SK-N-SH (cell line): Measurements from ENCODE around the gene OSBPL8. TPM values are rescaled to one million over a fixed set of nuclear protein-coding genes. Genes with fewer than 3 reads are reported as not detected.

Experiments
- CTCF ChIA-PET: fragments of 300-600, 350-600 bp; formaldehyde crosslinking; extraction: SDS; loops from one replicate; lab custom pipeline; 2021; lab: Yijun Ruan, JAX
- POLR2A ChIA-PET: fragments of 350-600 bp; sonication (Branson Sonifier 250); formaldehyde crosslinking; extraction: SDS; loops from one replicate; lab custom pipeline; 2020; ENCODE audit warnings: antibody characterized with exemption, inconsistent platforms; lab: Yijun Ruan, JAX
- DNase-seq: peaks from one replicate; pipeline ENCODE4 v3.0.0; 2012
- H2AFZ ChIP-seq: fragments of 200-600 bp; sonication (generic); 2 replicates; pipeline ENCODE4 v1.8.1; 2016; ENCODE audit warnings: antibody characterized with exemption, mild to moderate bottlenecking, low read depth
- H3F3A ChIP-seq: fragments of 200-600 bp; sonication (generic); replicated peaks from 2 replicates; pipeline ENCODE3; 2016; ENCODE audit warnings: antibody characterized with exemption, mild to moderate bottlenecking; ENCODE audit not compliant: insufficient read depth
- H3K27ac ChIP-seq, 2 experiments: fragments of 200-500 bp in 1 of 2; fragments of 200-600 bp in 1 of 2; sonication (Bioruptor generic) in 1 of 2; sonication (generic), shearing (Covaris generic) in 1 of 2; 2 replicates each; pipeline versions ENCODE4 v1.5.1 to v1.6.1; 2014 to 2016; ENCODE audit warnings: low read depth in 2 of 2, inconsistent platforms in 1 of 2, low read length in 1 of 2, mild to moderate bottlenecking in 1 of 2, mixed read lengths in 1 of 2
- H3K27me3 ChIP-seq: fragments of 200-600 bp; sonication (generic), shearing (Covaris generic); 2 replicates; pipeline ENCODE4 v1.6.1; 2016; ENCODE audit warnings: mixed run types; ENCODE audit not compliant: insufficient read depth
- H3K36me3 ChIP-seq, 2 experiments: fragments of 200-500 bp in 1 of 2; fragments of 200-600 bp in 1 of 2; sonication (Bioruptor generic) in 1 of 2; sonication (generic) in 1 of 2; replicated peaks in 1 of 2; 2 replicates each; pipeline versions ENCODE3 to v1.5.1; 2014 to 2016; ENCODE audit warnings: low read length in 1 of 2, mild to moderate bottlenecking in 1 of 2; ENCODE audit not compliant: insufficient read depth in 2 of 2, control insufficient read depth in 1 of 2
- H3K4me1 ChIP-seq, 2 experiments: fragments of 200-500 bp in 1 of 2; fragments of 200-600 bp in 1 of 2; sonication (Bioruptor generic) in 1 of 2; sonication (generic), shearing (Covaris generic) in 1 of 2; 2 replicates each; pipeline versions ENCODE4 v1.5.1 to v1.6.1; 2014 to 2016; ENCODE audit warnings: low read depth in 1 of 2, low read length in 1 of 2, mixed run types in 1 of 2; ENCODE audit not compliant: insufficient read depth in 2 of 2, control insufficient read depth in 1 of 2
- H3K4me2 ChIP-seq: fragments of 200-600 bp; sonication (generic), shearing (Covaris generic); 2 replicates; pipeline ENCODE4 v1.6.1; 2017; ENCODE audit warnings: mixed run types
- H3K4me3 ChIP-seq, 2 experiments: fragments of 200-500 bp in 1 of 2; fragments of 200-600 bp in 1 of 2; sonication (Bioruptor generic) in 1 of 2; sonication (generic), shearing (Covaris generic) in 1 of 2; 2 replicates each; pipeline versions ENCODE4 v1.5.1 to v1.8.1; 2014 to 2016; ENCODE audit warnings: low read depth in 2 of 2, inconsistent platforms in 1 of 2, low read length in 1 of 2, mild to moderate bottlenecking in 1 of 2, mixed read lengths in 1 of 2, moderate library complexity in 1 of 2
- H3K79me2 ChIP-seq: fragments of 200-600 bp; sonication (generic); 2 replicates; pipeline ENCODE4 v1.8.1; 2017; ENCODE audit warnings: mild to moderate bottlenecking; ENCODE audit not compliant: insufficient read depth
- H3K9ac ChIP-seq: fragments of 200-600 bp; sonication (generic); 2 replicates; pipeline ENCODE4 v1.6.1; 2017; ENCODE audit warnings: mixed run types
- H3K9me2 ChIP-seq: fragments of 200-600 bp; sonication (generic); 2 replicates; pipeline ENCODE4 v1.6.1; 2017; ENCODE audit warnings: mixed run types
- H3K9me3 ChIP-seq: fragments of 200-600 bp; sonication (generic); 2 replicates; pipeline ENCODE4 v1.6.1; 2017; ENCODE audit warnings: mixed run types, mild to moderate bottlenecking, moderate library complexity
- H4K20me1 ChIP-seq: fragments of 200-600 bp; sonication (generic); 2 replicates; pipeline ENCODE4 v1.6.1; 2017; ENCODE audit warnings: mild to moderate bottlenecking, mixed run types; ENCODE audit not compliant: insufficient read depth
- CHD2 ChIP-seq: fragments of 150-350 bp; IDR thresholded peaks from 2 replicates; pipeline ENCODE4 v1.6.1; 2018; ENCODE audit warnings: low read length; ENCODE audit not compliant: partially characterized antibody
- FOSL2 ChIP-seq: IDR thresholded peaks from 2 replicates; pipeline ENCODE4 v1.4.0; 2012; ENCODE audit warnings: low read depth, mild to moderate bottlenecking, moderate library complexity, borderline replicate concordance
- JUND ChIP-seq: IDR thresholded peaks from 2 replicates; pipeline ENCODE4 v1.4.0; 2012
- REST ChIP-seq: IDR thresholded peaks from 2 replicates; pipeline ENCODE4 v1.6.1; 2012; ENCODE audit warnings: mild to moderate bottlenecking, low read depth, low read length, moderate library complexity
- ZBTB33 ChIP-seq: IDR thresholded peaks from 2 replicates; pipeline ENCODE4 v1.4.0; 2012; ENCODE audit warnings: low read depth, borderline replicate concordance
- WGBS: methylation state at CpG from one replicate; pipeline ENCODE4 v1.1.6; 2017; ENCODE audit warnings: low lambda C conversion rate; 5-methylcytosine and 5-hydroxymethylcytosine counted together
- polyA plus RNA-seq, 3 experiments: library from polyadenylated mRNA; depleted of rRNA; stranded (reverse); fragments of >200 nt; gene quantifications; 2 replicates each; pipeline ENCODE4 v1.2.3, GENCODE V29; 2012

The OSBPL8 gene
- polyA plus RNA-seq, 1 of the 3 experiments (the other 2 are of a cell fraction), result 10.6 TPM

- no peak overlapping the region for H3K4me3 ChIP-seq
- peaks cover 15% of the 10 kb centered on the region for H3F3A ChIP-seq
- peak overlapping the region in 1 of 2 experiments; percentile 38; a peak in 2 of 4 replicates for H3K27ac ChIP-seq
- TF ChIP-seq FOSL2 (peak; percentile 32; the same call in 1 of the 2 replicates), REST (no peak), JUND (peak; percentile 6; the same call in 1 of the 2 replicates)
- H3K79me2 ChIP-seq, result peaks cover 32% of the 10 kb centered on the region
- H3K9me3 ChIP-seq, result no peaks in the 10 kb centered on the region
- peak overlapping the region; percentile 24; the same call in 1 of the 2 replicates for H2AFZ ChIP-seq
- no peaks in the 10 kb centered on the region for H4K20me1 ChIP-seq
- POLR2A ChIA-PET, result no interaction called here
- H3K9me2 ChIP-seq, result no peaks in the 10 kb centered on the region
- peaks cover 6 to 13% of the 10 kb centered on the region in 2 experiments for H3K36me3 ChIP-seq
- no peak overlapping the region for H3K9ac ChIP-seq
- no peak for DNase-seq
- CTCF ChIA-PET, result no interaction called here
- 71% methylated on average over 5 of the region's 5 CpGs for whole genome bisulfite sequencing
- no peaks in the 10 kb centered on the region for H3K27me3 ChIP-seq
- peaks cover 2 to 8% of the 10 kb centered on the region in 2 experiments; a peak in 3 of 4 replicates for H3K4me1 ChIP-seq
- no peak overlapping the region for H3K4me2 ChIP-seq
These were observed 218.0 kb downstream of the OSBPL8 start for GRCh38 chr12:76341436-76342030.

- H3K9me2 ChIP-seq, result no peaks in the 10 kb centered on the region
- peak overlapping the region; percentile 24; the same call in 1 of the 2 replicates for H2AFZ ChIP-seq
- POLR2A ChIA-PET, result no interaction called here
- H3F3A ChIP-seq, result peaks cover 12% of the 10 kb centered on the region
- CTCF ChIA-PET, result interaction anchor here (0.7 kb wide), 1 partner anchor 572 kb away, joined by 3 read pairs; no protein-coding TSS in a partner anchor
- no peak overlapping the region for H3K9ac ChIP-seq
- TF ChIP-seq CHD2 (no peak), ZBTB33 (no peak)
- H3K36me3 ChIP-seq, result peaks cover 4 to 14% of the 10 kb centered on the region in 2 experiments
- no peak overlapping the region for H3K4me2 ChIP-seq
- peaks cover 25% of the 10 kb centered on the region for H3K79me2 ChIP-seq
- no peak overlapping the region for H3K4me3 ChIP-seq
- no peaks in the 10 kb centered on the region for H3K27me3 ChIP-seq
- H4K20me1 ChIP-seq, result no peaks in the 10 kb centered on the region
- peak overlapping the region in 1 of 2 experiments; percentile 38; a peak in 2 of 4 replicates for H3K27ac ChIP-seq
- H3K4me1 ChIP-seq, result peaks cover 2 to 5% of the 10 kb centered on the region in 2 experiments; a peak in 3 of 4 replicates
- no peak for DNase-seq
- 84% methylated on average over 9 of the region's 9 CpGs for WGBS
- no peaks in the 10 kb centered on the region for H3K9me3 ChIP-seq
These were observed 218.7 kb downstream of the OSBPL8 start for GRCh38 chr12:76340680-76341435.
